ENCODE measurements around the gene THSD4. TPM values are rescaled to one million over a fixed set of nuclear protein-coding genes. Genes with fewer than 3 reads are reported as not detected.

THSD4 gene
- 10 to 100 TPM; 29.8 to 31.9 (median 30.7) TPM for polyA plus RNA-seq (ENCODE audit: insufficient read length in 3 of 3)
- long read RNA-seq, donor 1, partial matches to known transcripts, result 15 of 15 reads
- long read RNA-seq, donor 1, other reads (novel, unspliced or antisense), result 0 of 15 reads
- long read RNA-seq, donor 2, partial matches to known transcripts, result 0 of 1 reads
- long read RNA-seq, donor 2, other reads (novel, unspliced or antisense), result 0 of 1 reads
- long read RNA-seq, donor 3, result 0 reads
- long read RNA-seq, donor 4, result 0 reads
- long read RNA-seq, donor 5, partial matches to known transcripts, result 71 of 71 reads
- long read RNA-seq, donor 5, other reads (novel, unspliced or antisense), result 0 of 71 reads
- long read RNA-seq, donor 6, partial matches to known transcripts, result 42 of 42 reads
- long read RNA-seq, donor 6, other reads (novel, unspliced or antisense), result 0 of 42 reads
- long read RNA-seq, donor 7, result 0 reads
- long read RNA-seq, donor 8, transcript THSD4-203 (12 exons, 3,403 nt), result major isoform, 7 of 8 reads
- long read RNA-seq, donor 8, partial matches to known transcripts, result 0 of 8 reads
- long read RNA-seq, donor 8, other reads (novel, unspliced or antisense), result 0 of 8 reads
- long read RNA-seq, donor 9, partial matches to known transcripts, result 32 of 34 reads
- long read RNA-seq, donor 9, other reads (novel, unspliced or antisense), result 0 of 34 reads
- long read RNA-seq, donor 10, full-length matches to known transcripts, result 1 of 1 reads
- long read RNA-seq, donor 10, partial matches to known transcripts, result 0 of 1 reads
- long read RNA-seq, donor 10, other reads (novel, unspliced or antisense), result 0 of 1 reads
- long read RNA-seq, donor 11, partial matches to known transcripts, result 12 of 12 reads
- long read RNA-seq, donor 11, other reads (novel, unspliced or antisense), result 0 of 12 reads
- long read RNA-seq, donor 12, partial matches to known transcripts, result 0 of 1 reads
- long read RNA-seq, donor 12, other reads (novel, unspliced or antisense), result 0 of 1 reads
- long read RNA-seq, donor 13, result 0 reads
- long read RNA-seq, donor 14, result 0 reads
- long read RNA-seq, donor 15, result 0 reads
- long read RNA-seq, donor 16, result 0 reads

DNA sequence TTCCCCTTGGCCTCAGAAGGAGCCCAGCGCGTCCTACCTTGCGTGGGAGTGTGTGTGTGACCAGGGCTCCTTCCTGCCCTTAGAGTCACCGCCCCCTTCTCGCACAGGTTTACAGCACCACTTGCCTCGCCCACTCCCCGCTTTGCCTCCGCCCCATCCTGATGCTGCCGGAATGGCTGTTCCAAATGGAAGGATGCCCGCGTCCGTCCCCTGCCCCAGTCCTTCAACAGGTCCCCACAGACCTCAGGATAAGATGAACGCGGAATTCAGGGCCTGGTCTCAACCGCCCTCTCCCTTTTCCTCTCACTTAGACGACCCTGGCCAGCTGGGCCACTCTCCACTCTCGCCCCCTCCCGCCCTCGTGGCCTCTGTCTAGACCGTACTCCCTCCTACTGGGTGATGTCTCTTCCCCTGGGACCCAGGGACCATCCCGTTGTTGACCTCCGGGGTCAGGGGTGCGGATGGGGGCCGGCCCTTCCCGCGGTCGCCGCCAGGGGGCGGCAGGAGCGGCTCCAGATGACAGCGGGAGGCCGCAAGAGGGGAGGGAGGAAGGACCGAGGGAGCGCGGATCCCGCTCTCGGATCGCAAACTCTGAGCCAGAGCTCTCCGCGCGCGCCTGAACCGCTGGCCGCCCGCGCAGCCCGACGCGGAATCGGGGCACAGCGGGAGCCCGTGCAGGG, at the start of gene THSD4:
Gene THSD4, plus strand, starts transcription at position 585 of the 680 bp plus-strand sequence.
- peak; percentile 71 for DNase-seq

GRCh38 chr15:71066983-71067382, 48.3 kb upstream of the THSD4 start:
- no peak for DNase-seq

GRCh38 chr15:71069693-71070092, 45.6 kb upstream of the THSD4 start:
- DNase-seq, result no peak

- no peak for DNase-seq
These were observed 43.7 kb upstream of the THSD4 start for GRCh38 chr15:71071529-71071928.

DNA sequence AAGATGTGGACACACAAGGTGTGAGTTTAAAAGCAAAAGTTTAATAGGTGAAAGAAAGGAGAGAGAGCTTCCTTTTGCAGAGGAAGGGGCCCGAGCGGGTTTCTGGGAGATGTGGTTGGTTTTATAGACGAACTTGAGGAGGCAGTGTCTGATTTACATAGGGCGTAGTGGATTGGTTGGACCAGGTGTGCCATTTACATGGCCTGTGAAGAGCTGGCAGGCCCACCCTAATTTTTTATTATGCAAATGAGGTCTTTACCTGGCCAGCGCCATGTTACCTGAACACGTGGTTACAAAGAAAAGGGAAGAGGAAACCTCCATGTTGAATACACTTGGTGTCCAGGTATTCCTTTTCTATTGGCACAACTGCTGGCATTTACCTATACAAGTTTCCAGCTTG, 42.8 kb upstream of the THSD4 start:
- no peak for DNase-seq

GRCh38 chr15:71078506-71079207, 36.6 kb upstream of the THSD4 start:
- DNase-seq, result no peak

DNA sequence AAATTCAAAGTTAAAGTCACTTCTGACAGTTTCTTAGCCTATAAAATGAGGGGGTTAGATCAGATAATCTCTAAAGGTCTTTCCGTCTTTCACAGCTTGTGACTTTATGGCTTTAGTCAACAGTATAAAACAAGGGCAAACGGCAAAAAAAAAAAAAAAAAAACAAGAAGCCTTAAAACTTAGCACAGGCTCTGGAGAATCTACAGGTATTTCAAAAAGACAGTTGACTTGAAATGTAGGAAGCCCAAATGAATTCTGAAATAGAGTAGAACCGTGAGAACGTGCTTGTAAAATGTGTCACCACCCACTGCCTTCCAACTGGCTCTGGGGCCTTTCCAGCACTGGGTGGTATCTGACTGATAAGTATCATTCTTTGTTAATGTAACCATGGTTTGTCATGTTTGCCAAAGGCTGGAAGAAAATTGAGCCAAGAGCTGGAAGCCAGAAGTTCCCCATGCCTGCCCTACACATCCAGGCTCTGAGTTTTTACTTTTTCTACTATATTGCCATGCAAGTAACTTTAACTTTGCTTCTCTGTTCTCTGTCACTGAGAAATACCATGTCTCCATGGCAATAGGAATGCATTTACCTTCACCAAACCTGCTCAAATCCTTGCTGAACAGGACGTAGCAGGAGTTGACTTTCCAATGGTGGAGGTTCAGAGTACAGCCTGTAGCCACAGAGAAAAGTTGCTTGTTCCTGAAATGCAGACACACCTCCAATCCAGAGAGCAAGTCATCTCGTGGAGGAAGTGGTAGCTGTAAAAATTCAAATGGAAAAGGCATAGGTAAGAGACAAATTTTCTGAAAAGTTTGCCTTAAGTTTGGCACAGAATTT, 35.8 kb upstream of the THSD4 start:
- no peak for DNase-seq

DNA sequence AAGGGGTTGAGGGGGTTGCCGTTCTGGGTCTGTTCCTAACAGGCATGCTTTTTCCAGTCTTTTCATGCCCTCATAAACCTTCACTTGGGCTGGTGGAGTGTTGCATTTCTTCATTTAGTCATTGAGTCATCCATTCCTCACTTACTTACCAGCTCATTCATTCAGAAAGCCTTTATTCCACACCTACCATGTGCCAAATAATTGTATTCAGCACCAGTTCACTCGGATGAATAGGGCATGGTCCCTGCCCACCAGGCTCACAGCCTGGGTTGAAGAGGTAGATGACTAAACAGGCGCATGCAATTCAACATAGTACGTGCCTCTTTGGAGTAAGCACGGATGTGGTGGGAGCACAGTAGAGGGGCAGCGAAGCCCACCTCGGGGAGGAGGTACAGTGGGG, 35.1 kb upstream of the THSD4 start:
- DNase-seq, result no peak

DNA sequence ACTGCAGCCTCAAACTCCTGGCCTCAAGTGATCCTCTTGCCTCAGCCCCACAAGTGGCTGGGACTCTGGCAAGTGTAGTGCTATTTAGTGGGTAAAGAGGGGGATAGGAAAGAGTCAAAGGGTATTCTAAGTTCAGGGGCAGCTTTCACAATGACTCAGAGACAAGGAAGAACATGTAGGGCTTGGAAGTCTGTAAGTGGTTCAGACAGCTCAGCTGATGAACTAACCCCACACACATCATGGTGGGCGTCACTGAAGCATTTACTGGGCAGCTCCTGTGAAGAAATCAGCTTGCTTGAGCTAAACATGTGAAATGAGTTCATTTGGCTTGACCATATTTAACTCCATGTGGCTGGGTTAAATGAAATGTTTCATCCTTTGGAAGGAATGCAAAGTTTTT, 34.6 kb upstream of the THSD4 start:
- no peak for DNase-seq

GRCh38 chr15:71082803-71083202, 32.5 kb upstream of the THSD4 start:
- no peak for DNase-seq

DNA sequence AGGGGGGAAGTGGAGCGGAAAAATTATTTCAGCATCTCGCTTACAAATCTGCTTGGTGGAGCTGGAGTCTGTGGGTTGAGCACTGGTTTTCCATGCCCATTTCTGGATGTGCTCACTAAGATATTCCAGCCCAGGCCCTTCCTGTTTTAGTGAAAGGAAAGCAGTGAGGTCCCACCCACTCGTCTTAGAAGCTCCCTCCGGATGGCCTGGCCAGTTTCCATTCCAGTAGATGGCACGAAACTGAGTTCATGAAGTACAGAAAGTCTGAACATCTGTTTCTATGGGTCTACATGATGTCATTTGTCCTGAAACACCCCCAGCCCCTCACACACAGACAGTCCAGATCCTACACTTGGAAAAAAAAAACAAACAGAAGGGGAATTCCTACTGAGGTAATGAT, 31.9 kb upstream of the THSD4 start:
- DNase-seq, result no peak

- no peak for DNase-seq
These were observed 31.0 kb upstream of the THSD4 start for GRCh38 chr15:71084264-71084663.

- DNase-seq, result no peak
These were observed 29.5 kb upstream of the THSD4 start for GRCh38 chr15:71085809-71086208.

DNA sequence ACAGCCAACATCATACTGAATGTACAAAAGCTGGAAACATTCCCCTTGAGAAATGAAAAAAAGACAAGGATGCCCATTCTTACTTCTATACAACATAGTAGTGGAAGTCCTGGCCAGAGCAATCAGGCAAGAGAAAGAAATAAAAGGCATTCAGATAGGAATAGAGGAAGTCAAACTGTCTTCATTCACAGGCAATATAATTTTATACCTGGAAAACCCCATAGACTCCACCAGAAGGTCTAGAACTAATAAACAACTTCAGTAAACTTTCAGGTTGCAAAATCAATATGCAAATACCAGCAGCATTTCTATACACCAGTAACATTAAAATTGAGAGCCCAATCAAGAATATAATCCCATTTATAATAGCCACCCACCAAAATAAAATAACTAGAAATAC, 27.1 kb upstream of the THSD4 start:
- no peak for DNase-seq

DNA sequence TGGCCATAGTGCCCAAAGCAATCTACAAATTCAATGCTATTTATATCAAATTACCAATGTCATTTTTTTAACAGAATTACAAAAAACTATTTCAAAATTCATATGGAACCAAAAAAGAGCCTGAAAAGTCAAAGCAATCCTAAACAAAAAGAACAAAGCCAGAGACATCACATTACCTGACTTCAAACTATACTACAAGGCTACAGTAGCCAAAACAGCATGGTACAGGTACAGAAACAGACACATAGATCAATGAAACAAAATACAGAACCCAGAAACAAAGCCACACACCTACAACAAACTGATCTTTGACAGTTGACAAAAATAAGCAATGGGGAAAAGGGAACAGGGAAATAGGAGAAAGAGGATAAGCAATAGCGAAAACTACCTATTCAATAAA, 26.6 kb upstream of the THSD4 start:
- no peak for DNase-seq

- DNase-seq, result no peak
These were observed 25.5 kb upstream of the THSD4 start for GRCh38 chr15:71089801-71090200.

DNA sequence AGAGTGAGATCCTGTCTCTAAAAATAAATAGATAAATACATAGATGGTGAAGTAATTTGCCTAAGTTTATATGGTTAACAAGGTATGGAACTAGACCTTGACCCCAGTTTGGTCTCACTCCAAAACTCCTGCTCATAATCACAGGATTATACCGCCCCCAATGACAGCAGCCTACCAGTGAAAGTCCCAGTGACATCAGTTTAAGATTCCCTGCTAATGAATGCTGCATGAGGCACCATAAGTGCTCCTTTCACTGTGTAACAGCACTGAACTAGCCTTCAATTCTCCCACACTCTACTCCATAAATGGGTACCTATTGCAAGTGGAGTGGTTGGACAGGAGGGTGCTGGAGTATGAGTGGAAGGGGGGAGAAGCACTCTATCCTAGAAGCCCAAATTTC, 23.7 kb upstream of the THSD4 start:
- DNase-seq, result no peak

- no peak for DNase-seq
These were observed 23.1 kb upstream of the THSD4 start for GRCh38 chr15:71092056-71092600.

- no peak for DNase-seq
These were observed 21.9 kb upstream of the THSD4 start for GRCh38 chr15:71093054-71094024.
